ENCODE data around the gene SLC2A2.

SLC2A2 gene

DNA sequence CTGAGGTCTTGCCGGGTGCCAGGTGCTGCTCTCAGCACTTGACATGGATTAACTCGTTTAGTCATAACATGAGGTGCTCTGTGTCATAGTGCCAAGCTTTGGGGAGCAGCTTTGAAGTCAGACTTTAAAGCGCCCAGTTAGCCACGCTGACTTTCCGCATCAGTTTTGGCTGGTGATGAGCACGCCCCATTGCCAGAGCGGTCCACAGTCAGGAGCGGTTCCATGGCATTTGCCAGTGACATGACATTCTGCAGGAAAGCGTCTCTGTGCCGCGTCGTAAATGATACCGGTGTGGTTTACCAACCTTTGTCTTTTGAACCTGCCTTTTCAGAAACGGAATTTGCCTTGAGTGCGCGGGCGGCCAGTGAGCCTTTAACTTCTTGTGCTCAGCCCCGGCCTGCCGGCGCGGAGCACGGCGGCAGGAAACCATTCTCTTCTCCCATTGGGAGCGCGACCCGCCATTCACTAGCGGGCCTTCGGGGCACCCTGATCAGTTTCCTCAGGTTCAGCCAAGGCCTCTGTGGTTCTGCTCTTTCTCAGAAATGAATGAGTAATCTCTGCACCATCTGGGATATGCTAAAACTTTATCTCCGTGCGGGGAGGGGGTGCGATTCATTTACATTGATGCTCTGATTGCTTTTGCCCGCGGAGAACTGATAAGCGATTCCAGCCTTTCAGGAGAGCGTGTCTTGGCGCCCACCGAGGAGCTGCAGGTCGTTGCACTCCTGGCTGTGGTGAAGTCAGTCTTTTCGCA, 1.7 kb upstream of the SLC2A2 start:
- peak; percentile 76 for DNase-seq

DNA sequence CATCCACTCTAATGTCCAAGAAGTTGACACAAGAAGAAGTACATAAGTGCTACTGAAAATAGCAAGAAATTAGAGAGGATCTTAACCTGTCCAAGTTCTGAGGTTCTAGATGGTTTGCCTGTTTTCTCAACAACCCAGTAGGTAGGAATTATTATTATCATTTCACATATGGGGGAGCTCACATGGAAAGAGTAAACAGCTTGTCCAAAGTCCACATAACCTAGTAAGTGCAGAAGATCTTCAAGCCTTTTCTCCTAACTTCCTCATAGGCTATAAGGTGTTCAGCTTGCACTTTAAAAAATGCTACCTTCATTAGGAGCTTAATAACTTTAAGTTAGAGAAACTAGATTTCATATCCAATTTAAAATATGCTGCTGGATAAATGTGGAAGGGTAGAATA, 3.0 kb downstream of the SLC2A2 start:
- DNase-seq, result no peak

DNA sequence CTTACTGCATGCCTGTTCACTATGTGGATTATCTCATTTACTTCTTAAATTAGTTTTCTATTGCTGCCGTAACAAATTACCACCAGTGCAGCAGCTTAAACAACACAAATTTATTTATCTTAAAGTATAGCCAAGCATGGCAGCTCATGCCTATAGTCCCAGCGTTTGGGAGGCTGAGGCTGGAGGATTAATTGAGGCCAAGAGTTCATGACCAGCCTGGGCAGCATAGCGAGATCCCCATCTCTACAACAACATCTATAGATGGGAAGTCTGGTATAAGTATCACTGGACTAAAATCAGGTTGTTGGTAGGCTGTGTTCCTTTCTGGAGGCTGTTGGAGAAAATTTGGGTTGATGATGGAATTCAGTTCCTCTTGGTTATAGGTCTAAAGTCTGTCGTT, 5.1 kb downstream of the SLC2A2 start:
- DNase-seq, result no peak

DNA sequence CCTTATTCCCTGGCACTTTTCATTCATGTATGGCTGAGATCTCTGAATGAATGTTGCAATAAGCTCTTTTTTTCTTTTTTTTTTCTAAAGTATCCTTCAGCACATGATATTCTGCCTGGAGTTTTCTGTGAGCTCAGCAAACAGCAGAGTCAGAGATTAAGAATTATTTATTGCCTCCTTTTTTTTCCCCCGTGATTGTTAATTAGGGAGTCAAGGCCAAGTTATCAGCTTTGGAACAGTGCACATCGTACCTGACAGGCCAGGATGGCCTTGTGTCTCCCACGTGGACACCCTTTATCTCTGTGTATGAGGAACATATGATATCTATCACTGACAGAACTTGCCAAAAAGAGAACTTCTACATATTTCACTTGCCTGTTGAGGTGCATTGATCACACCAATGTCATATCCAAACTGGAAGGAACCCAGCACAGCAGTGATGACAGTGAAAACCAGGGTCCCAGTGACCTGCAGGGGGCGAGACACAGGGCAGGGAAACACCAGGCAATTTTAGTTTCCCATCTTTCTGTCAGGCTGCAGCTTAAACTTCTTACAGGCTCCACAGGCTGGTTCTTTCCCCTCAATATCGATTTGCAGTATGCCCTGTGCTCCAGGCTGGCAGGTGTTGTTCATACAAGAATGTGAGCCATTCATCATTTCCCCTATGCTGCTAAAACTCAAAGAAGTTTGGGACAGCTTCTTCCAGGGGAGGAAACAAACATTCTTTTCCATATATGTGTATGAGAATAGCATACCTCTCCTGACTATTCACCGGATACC, 8.2 kb downstream of the SLC2A2 start:
- no peak for DNase-seq

DNA sequence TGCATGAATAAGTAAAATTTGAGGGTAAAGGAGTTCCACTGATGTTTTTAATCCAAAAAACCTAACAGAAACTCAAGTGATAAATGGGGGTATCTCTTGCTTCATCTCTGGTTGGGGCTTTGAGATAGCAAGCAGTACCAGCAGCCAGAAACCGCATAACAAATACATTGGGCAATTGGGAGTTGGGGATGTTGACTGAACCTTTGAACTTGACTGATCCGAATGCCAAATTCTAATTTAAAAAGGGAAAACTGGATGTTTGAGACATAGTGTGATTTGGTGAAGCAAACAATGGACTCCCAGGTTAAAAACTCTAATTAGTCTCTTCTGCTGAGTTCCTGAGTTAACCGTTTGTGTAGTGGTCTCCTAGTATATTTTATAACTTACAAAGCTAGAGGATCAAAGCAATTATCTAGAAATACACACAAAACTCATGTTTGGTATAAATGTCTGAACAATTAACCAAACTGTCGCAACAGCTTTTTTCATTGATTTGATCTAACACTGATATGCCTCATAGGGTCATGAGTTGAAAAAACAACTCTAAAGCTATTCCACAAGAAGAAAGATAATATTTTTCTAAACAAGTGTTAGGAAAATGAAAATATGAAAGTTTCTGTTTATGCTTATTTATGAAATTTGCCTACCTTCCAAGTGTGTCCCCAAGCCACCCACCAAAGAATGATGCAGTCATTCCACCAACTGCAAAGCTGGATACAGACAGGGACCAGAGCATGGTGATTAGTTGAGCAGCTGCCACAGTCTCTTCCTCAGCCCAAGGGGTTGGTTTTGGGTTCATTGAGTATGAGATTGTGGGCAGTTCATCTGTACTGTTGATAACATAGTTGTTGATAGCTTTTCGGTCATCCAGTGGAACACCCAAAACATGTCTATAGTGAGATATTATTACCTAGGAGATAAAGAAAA, 12.4 kb downstream of the SLC2A2 start:
- DNase-seq, result no peak

DNA sequence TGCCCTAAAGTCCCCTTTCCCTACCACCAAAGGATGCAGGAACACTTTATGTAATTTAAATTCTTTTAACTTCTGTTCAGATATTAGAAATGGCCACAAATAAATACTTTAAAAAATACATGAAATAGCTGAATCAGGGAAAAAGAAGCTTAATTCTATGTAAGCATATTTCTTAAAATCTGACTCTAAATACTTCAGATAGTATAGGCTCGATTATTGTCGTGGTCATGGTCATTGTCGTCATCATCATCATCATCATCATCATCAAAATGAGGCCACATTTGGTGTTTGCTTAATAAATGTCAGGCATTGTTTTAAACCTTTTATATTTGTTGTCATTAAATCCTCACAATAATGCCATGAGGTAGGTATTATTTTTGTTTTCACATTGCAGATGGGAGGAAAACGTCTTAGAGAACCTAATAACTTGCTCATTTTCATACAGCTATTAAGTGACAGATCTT, 14.6 kb downstream of the SLC2A2 start:
- DNase-seq, result no peak

DNA sequence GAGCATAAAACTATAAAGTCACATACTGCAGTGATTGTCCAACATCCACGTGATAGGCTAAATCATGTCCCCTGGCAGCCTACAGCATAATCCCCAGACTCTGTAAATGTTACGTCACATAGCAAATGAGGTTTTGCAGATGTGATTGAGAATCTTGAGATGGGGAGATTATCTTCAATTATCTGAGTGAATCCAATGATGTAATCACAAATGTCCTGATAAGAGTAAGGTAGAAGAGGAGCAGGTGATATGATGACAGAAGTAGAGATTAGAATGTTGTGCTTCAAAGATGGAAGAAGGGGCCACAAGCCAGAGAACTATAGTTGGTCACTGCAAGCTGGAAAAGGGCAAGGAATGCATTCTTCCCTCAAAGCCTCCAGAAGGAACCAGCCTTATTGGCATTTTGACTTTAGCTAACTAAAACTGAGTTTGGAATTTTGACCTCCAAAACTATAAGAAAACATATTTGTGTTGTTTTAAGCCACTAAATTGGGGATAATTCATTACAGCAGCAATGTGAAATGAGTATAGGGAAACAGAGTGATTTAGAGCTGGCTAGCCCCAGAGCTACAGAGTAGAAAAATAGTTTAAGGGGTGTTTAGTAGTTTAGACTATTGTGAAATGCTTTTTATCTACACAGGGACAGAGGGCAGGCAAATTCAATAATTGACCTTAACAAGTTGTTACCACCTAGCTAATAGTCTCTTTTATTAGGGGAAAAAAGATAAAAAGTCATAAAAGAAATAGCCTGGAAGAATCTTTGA, 15.2 kb downstream of the SLC2A2 start:
- no peak for DNase-seq

DNA sequence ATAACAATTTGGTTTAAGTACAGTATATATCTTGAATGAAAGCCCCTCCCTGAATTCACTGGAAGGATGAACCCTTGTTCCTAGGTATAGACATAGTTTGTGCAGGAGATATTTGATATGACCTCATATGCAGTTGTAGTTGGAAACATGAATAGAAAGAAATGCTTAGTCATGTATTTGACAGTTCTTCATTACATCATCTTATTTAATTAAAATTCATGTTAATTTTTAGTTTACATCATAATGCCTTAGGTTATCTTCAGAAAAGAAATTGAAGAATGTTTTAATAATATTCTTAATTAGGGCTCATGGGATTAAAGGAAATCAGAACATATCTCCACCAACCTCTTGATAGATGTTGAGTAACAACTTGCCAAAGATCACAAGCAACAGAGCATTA, 19.2 kb downstream of the SLC2A2 start:
- no peak for DNase-seq

DNA sequence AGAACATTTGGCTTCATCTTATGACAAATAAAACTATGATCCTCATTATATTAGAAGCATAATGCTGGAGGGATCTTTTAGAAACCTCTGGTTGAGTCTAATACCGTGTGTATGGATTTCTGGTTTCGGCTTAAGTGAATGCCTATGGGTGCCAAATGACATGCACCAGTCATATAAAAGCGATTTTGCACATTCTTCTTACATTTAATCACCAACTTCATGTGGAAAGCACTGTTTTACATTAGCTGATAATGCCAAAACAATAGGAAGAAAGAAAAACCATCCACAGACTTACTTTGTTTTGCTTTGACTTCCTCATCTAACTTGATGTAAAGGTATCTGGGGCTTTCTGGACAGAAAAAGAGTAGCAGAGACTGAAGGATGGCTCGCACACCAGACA, 20.9 kb downstream of the SLC2A2 start:
- no peak for DNase-seq

DNA sequence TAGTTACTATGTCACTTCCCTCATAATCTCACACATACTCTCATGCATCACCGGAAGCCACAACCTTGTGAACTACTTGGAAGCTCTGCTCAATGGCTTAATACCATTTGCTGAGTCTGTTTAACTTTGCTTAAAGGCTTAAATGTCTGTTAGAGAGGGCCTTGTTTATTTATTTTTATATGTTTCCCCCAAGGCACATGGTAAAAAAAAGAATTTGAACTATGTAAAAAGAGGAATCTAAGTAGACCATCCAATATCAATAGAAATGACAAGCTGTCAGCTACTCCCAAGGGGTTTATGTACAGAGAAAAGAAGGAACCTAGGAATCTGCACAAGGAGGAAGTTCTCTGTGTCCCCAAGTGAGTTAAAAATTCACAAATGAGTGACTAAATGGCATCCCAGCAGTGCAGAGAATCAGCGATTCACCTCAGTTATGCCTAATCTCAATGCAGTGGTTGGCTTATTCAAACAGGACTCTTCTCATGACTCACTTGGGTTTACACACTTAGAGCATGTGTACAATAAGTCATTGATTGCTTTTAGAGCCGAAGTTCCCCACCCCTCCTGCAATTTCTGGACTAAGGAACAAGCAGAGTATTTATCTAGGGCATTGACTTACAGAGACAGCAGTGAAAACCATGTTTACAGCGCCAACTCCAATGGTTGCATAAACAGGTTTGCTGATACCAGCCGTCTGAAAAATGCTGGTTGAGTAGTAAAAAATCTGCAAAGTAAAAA, 24.4 kb downstream of the SLC2A2 start:
- DNase-seq, result peak; percentile 43

DNA sequence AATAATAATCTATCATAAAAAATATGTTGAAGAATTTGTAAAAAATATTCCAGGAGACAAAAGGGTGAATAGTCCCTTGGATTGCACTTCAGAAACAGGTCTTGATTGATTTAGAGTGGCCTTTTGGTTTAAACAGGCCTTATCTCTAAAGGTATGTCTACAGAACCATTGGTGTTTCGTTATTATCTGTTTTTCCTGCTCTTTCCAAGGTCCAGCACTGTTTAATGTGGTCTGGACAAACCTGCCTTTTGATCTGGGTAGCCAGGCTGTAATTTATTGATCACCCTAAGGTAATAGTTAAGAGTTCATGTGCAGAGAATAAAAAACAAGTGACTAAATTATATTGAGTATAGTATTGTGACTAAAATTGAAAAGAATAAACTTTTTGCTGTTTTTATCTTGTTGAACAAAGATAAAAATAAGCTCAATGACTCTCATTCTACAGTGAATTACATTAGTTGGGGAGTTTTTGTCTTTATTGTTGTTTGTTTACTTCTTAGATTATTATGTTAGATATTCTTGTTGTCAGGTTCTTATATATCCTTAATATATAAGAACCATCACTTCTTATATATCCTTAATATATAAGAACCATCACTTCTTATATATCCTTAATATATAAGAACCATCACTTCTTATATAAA, 25.1 kb downstream of the SLC2A2 start:
- no peak for DNase-seq

DNA sequence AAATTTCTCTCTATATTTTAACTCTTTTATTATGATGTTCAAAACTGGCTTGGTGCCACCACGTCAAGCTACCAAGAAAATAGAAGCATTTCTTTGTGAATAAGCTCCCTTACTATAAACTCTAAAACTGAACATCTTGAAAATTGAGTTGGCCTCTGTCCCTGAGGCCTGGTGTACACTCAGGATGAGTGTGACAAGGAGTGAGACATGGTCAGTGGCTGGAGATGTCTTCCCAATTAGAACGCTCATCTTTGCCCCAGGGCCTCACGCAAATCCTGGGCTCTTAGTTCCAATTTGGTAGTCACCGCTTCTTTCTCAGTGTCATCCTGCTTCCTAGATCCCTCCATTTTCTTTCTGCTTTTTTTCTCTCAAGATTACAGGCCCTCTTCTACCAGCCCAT, 26.2 kb downstream of the SLC2A2 start:
- no peak for DNase-seq

DNA sequence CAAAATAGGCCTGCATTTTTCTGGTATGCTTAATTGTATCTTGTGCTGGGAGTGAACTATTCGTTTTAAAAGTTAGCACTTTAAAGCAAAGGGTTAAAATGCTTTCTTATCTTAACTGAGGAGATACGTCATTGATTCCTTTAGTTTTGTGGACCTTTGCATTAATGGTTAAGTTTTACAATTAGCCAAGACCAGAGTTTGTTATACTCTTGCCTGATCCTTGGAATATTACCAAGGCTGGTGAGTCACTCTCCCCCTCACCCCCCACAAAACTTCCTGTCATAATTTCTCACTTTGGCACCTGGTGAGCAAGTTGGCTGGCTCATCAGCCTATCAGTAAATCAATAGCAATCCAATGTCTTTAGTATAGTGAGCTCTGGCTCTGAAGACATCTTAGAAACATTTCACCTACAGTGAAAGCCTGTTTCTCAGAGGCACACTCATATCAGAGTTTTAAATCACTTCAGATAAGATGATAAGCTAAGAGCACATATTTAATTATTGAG, 26.7 kb downstream of the SLC2A2 start:
- peak; percentile 72 for DNase-seq

DNA sequence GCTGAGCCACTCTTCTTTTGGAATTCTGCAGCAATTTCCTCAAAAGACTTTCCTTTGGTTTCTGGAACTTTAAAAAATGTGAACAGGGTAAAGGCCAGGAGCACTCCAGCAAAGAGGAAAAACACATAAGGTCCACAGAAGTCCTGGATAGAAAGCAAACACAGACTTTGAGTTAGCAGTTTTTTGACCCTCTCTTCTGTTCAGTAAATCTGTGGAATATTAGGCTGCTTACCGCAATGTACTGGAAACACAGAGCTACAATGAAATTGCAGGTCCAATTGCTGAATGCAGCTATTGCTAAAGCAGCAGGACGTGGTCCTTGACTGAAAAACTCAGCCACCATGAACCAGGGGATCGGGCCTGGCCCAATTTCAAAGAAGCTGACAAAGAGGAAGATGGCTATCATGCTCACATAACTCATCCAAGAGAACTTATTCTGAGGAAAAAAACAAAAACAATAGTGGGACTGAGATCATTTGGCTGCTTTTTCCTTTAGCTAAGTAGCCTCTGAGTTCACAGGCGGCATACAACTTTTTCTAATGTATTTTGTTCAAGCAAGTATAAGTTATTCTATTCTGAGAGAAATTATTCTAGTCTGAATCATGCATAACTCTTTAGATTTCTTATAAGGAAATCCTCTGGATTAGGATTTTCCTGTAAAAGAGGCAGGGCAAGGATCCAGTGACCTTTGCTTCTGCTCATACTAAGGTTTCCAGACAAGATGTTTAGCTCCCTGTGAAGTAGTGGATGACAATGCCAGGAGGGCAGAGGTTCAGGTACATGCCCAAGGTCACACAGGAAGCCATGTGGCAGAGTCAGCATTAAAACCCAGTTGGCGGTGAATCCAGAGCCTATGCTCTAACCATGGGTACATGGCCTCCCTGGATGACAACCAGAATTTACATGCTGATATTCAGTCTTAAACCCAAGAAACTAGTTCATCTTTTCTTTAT, 28.3 kb downstream of the SLC2A2 start:
- no peak for DNase-seq

DNA sequence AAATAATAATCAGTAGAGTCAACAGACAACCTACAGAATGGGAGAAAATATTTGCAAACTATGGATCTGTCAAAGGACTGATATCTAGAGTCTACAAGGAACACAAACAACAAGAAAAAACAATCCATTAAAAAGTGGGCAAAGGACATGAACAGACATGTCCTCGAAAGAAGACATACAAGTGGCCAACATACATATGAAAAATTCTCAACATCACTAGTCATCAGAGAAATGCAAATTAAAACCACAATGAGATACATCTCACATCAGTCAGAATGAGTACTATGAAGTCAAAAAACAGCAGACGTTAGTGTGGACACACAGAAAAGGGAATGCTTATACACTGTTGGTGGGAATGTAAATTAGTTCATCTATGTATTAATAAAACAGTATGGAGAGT, 33.7 kb downstream of the SLC2A2 start:
- no peak for DNase-seq

DNA sequence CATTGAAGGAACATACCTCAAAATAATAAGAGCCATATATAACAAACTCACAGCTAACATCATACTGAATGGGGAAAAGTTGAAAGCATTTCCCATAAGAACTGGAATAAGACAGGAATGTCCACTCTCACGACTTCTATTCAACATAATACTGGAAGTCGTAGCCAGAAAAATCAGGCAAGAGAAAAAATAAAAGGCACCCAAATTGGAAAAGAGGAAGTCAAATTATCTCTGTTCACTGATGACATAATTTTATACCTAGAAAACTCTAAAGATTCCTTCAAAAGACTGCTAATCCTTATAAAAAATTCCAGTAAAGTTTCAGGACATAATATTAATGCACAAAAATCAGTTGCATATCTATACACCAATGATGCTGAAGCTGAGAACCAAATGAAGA, 34.9 kb downstream of the SLC2A2 start:
- no peak for DNase-seq

DNA sequence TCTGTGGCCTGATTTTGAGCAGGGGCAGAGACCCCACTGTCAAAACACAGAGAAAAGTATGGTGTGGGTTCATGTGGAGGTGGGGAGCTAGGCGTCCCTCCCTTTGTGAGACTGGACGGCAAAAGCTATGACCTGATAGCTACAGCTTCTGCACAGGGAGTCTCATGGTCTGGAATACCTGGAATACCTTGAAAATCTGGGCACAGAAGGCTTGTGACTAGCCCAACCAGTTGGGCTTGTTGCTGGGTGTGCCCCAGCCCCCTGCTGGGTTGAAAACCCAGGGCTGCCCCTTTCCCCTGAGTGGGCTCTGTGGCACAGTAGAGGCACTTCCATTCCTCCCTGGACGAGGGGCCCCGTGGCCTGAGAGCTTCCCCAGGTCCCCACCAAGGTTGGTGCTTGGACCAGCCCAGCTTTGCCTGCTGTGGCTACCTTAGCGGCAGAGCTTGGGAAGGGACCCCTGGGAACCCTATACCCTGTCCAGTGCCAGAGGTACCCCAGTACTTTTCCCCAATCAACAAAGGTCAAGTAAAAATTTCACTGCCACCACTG, 37.3 kb downstream of the SLC2A2 start:
- DNase-seq, result no peak

DNA sequence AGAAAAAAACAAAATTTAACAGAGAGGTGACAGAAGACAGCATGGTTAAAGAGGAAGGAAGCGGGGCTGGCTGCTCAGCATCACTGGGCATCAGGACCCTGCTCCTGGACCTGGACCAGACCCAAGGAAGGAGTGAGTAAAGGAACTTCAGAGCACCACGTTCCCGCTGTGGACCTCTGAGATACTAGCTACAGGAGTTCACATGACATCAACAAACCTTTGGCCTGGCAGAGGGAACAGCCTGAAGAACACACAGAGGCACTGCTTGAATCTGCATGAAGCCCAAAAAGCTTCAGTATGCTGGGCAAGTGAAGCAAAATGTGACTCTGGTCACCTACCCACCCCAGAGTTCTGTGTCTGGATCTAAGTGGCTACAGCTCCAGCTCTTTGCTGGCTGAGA, 38.1 kb downstream of the SLC2A2 start:
- DNase-seq, result no peak

DNA sequence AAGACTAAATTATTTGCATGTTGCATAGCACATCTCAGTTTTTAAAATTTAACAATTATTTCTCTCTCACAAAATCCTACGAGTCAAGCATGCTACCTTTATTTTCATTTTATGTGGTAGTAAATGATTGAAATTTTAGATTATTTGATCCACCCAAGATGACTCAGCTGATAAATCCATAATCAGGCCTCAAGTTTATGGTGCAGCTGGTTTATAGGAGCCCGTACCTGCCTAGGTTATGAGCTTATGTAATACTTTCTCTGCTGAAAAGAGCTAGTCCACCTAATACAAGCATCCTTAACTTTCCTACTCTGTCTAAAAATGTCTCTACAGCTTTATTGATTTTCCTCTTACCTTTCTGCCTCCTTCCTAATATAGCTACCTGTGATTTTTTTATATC, 41.2 kb downstream of the SLC2A2 start:
- DNase-seq, result no peak

DNA sequence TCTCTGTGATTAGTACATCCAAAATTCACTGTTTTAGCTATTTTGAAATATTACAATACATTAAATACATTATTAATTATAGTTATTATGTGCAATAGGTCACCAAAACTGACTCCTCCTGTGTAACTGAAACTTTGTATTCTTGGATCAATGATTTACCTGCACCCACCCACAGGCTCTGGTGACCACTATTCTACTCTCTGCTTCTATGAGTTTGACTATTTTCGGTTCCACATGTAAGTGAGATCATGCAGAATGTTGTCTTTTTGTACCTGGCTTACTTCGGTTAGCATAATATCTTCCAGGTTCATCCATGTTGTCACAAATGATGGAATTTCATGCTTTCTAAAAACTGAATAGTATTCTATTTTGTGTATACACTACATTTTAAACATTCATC, 43.8 kb downstream of the SLC2A2 start:
- no peak for DNase-seq

Measured in kidney glomerular epithelial cell (primary cell).